ENCODE measurements around the gene PRDM4. TPM values are rescaled to one million over a fixed set of nuclear protein-coding genes. Genes with fewer than 3 reads are reported as not detected.

PRDM4 gene
- total and polyA plus RNA-seq, 2 donors (not counting 3 experiments of a cell fraction or from before 2014, with no cell fraction given): 25.6 to 36.8 TPM

DNA sequence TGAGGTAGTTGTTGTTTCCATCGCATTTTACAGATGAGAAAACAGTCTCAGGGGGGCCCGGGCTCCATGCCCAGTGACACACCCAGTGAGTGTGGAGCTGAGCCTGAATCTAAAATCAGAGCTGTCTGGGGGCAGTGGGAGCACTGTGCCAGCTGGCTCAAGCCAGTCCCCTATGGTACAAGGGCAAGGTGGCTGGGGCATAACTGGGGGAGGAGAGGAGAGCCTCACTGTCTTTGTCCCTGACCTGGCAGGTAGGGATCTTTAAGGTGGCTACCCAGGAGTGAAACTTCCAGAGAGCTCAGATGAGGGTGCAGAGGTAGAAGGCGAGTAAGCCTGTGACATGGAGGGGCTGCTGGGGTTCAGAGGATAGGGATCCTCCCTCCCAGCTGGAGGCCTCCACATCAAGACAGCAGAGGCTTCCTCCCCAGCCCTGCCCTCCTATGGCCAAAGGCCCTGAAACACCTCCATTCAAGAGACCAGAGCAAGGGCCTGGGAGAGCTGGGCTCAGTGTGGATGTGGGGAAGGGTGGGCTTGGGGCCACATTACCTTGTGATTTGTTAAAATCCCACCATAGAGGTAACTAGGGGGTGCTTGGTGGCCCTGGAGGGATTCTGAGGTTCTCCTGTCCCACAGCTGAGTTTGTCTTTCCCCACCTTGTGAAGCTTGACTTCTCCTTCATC is 46.7 kb upstream of the PRDM4 start:
- Histone ChIP-seq H3K4me2 (ENCODE audit: insufficient read depth, low read length) (no peak overlapping the region), H4K20me1 (replicated peaks; ENCODE audit: control insufficient read depth, extremely low read depth, insufficient read depth, low read length) (no peaks in the 10 kb centered on the region), H3K27ac (ENCODE audit: insufficient read depth, low read depth, low read length) (no peak overlapping the region), H3K4me3 (replicated peaks in 1 of 3; ENCODE audit: insufficient read depth in 1 of 3, low read depth in 1 of 3, low read length in 3 of 3) (no peak overlapping the region), H3K27me3 (ENCODE audit: control insufficient read depth in 2 of 2, insufficient read depth in 2 of 2, low read length in 2 of 2) (no peaks in the 10 kb centered on the region), H3K9ac (replicated peaks; ENCODE audit: extremely low read depth, insufficient read depth, low read length) (no peak overlapping the region), H2AFZ (ENCODE audit: low read depth, low read length) (no peak overlapping the region), H3K9me3 (replicated peaks; ENCODE audit: control insufficient read depth, insufficient read depth, low read length) (no peaks in the 10 kb centered on the region), H3K36me3 (ENCODE audit: control insufficient read depth in 2 of 2, extremely low read depth in 1 of 2, insufficient read depth in 2 of 2, low read length in 2 of 2) (no peaks in the 10 kb centered on the region), H3K9me1 (replicated peaks; ENCODE audit: control insufficient read depth, extremely low read depth, insufficient read depth, low read length) (no peaks in the 10 kb centered on the region), H3K4me1 (ENCODE audit: control insufficient read depth, extremely low read depth, insufficient read depth, low read length) (no peaks in the 10 kb centered on the region), H3K79me2 (ENCODE audit: control insufficient read depth, insufficient read depth, low read length) (no peaks in the 10 kb centered on the region)
- FAIRE-seq (no peak), DNase-seq (ENCODE audit: low read depth, low spot score) (no peak)
- TF ChIP-seq MYC (IDR thresholded peaks at IDR 0.05; ENCODE audit: low read depth, low read length) (no peak), FOS (IDR thresholded peaks at IDR 0.05; ENCODE audit: borderline replicate concordance, insufficient read depth, low read length) (no peak), POLR2A (IDR thresholded peaks at IDR 0.05; ENCODE audit: low read depth, low read length) (no peak), GATA2 (IDR thresholded peaks at IDR 0.05; ENCODE audit: insufficient read depth, insufficient read length, low read depth, low read length) (no peak), POLR2AphosphoS5 (IDR thresholded peaks at IDR 0.05; ENCODE audit: insufficient read depth, low read depth, low read length) (no peak), JUN (IDR thresholded peaks at IDR 0.05; ENCODE audit: borderline replicate concordance, insufficient read depth, insufficient read length, low read depth) (no peak), EZH2 (IDR thresholded peaks at IDR 0.05; ENCODE audit: borderline replicate concordance, low read depth, low read length, severe bottlenecking) (no peak)
- TF ChIP-seq, protein P1, sequence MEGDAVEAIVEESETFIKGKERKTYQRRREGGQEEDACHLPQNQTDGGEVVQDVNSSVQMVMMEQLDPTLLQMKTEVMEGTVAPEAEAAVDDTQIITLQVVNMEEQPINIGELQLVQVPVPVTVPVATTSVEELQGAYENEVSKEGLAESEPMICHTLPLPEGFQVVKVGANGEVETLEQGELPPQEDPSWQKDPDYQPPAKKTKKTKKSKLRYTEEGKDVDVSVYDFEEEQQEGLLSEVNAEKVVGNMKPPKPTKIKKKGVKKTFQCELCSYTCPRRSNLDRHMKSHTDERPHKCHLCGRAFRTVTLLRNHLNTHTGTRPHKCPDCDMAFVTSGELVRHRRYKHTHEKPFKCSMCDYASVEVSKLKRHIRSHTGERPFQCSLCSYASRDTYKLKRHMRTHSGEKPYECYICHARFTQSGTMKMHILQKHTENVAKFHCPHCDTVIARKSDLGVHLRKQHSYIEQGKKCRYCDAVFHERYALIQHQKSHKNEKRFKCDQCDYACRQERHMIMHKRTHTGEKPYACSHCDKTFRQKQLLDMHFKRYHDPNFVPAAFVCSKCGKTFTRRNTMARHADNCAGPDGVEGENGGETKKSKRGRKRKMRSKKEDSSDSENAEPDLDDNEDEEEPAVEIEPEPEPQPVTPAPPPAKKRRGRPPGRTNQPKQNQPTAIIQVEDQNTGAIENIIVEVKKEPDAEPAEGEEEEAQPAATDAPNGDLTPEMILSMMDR (IDR thresholded peaks at IDR 0.05; ENCODE audit: extremely low read depth in 1 of 2, insufficient read depth in 1 of 2, low read depth in 1 of 2, low read length in 2 of 2): no peak
- TF ChIP-seq, protein P2, sequence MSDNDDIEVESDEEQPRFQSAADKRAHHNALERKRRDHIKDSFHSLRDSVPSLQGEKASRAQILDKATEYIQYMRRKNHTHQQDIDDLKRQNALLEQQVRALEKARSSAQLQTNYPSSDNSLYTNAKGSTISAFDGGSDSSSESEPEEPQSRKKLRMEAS (IDR thresholded peaks at IDR 0.05; ENCODE audit: insufficient read depth, insufficient read length): no peak
- intact Hi-C loops (cut with micrococcal nuclease) (no loop called here), dilution Hi-C loops (cut with MboI; ENCODE audit: extremely low pct_ligation_motif_present, low sequenced_read_pairs) (no loop called here)
- no TSS peak for BruUV-seq (replicated peaks)
- POLR2A ChIA-PET: no interaction called here
- CTCF ChIA-PET: no interaction called here
